Stimulated activated CD8-positive, alpha-beta memory T cell treated with anti-CD3 and anti-CD28 coated beads, Interleukin-4, amount 100 ng/mL, for 1 hour (primary cell): Measurements from ENCODE around the gene DUSP28.
"Not testable (repeated sequence)": the region's sequence is repeated elsewhere in the genome, so short reads cannot be mapped to it uniquely, and the experiment has no call there.

Experiments
- DNase-seq, 2 donors: peaks; one replicate each; pipeline ENCODE4 v3.0.0-alpha.2; 2020; ENCODE audit warnings: low read depth in 2 of 2, low spot score in 1 of 2

Gene DUSP28

DNA sequence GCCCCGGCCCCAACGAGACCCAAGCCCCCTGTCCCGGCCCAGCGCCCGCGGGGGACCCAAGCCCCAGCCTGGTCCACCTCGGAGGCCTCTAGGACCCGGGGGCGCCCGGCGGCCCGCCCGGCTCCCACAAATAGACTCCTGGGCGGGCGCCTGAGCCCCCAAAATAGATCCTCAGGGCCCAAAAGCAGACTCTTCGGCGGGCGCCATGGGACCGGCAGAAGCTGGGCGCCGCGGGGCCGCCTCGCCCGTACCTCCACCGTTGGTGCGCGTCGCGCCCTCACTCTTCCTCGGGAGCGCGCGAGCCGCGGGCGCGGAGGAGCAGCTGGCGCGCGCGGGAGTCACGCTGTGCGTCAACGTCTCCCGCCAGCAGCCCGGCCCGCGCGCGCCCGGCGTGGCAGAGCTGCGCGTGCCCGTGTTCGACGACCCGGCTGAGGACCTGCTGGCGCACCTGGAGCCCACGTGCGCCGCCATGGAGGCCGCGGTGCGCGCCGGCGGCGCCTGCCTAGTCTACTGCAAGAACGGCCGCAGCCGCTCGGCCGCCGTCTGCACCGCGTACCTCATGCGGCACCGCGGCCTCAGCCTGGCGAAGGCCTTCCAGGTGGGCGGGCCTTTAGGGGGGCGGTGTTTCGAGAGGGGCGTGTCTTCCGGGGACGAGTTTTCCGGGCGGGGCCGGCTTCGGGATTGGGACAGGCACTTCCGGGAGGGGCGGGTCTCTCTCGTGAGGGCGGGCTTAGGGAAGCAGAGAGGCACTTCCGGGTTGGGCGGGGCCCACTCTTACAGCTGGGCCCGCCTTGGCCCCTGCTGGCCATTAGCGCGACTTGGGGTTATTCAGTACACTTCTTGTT lies 545 bp downstream of the DUSP28 start:
- peak; percentile 99 to 100 for DNase-seq

DNA sequence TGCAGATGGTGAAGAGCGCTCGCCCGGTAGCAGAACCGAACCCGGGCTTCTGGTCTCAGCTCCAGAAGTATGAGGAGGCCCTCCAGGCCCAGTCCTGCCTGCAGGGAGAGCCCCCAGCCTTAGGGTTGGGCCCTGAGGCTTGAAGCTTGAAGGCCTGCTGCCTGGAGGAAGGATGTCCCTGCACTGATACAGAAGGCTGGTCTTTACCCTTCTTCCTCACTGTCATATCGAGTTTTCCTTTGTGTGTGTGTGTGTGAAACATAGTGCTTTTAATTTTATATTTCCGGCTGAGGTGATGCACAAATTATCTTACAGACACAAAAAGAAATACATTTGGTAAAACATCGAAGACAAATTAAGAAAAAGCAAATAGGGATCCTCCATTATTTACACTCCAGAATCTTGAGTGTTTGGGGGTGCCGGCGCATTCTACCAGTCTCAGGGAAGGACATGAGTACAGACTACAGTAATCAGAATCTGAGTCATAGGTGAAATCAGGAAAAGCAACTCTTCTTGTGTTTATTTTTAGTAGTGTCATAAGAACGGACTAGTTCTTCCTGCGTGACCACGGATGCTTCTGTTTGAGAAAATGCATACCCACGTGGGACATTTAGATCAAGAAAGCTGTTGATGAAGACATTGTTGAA lies 1.3 kb downstream of the DUSP28 start:
- no peak for DNase-seq

DNA sequence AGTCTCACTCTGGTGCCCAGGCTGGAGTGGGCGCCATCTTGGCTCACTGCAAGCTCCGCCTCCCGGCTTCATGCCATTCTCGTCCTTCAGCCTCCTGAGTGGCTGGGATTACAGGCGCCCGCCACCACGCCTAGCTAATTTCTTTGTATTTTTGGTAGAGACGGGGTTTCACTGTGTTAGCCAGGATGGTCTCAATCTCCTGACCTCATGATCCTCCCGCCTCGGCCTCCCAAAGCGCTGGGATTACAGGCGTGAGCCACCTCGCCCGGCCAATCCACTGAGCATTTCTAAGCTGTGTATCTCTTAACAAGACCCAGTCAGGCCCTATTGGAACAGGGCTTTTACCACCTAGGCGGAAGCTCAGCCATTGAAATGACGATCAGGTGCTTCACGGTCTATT lies 3.1 kb downstream of the DUSP28 start:
- not testable (repeated sequence) for DNase-seq

DNA sequence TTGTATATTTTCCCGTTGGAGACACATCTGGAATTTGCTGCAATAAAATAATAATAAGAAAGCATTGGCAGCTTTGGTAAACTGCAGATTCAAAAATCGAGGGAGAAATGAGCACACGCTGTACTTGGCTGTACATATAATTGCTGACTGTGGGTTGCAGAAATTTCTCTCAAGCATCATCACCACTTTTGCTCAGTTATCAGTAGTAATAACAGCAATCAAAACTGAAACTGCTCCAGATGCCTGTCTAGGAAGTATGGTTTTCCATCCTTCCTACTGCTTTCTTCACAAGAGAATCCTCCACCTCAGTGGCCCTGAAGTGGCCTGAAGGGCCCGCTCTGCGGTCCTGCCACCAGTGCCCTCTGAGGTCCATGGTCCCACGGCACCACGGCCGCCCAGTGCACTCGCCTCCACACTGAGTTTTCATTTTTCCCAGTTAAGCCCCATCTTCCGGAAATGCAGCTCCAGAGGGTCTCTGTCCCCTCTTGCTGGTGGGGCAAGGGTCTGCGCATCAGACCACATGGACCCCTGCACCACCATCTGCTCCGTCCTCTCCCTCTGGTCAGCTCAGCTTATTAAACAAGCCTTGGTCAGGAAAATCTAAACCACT lies 3.9 kb downstream of the DUSP28 start:
- DNase-seq = no peak

DNA sequence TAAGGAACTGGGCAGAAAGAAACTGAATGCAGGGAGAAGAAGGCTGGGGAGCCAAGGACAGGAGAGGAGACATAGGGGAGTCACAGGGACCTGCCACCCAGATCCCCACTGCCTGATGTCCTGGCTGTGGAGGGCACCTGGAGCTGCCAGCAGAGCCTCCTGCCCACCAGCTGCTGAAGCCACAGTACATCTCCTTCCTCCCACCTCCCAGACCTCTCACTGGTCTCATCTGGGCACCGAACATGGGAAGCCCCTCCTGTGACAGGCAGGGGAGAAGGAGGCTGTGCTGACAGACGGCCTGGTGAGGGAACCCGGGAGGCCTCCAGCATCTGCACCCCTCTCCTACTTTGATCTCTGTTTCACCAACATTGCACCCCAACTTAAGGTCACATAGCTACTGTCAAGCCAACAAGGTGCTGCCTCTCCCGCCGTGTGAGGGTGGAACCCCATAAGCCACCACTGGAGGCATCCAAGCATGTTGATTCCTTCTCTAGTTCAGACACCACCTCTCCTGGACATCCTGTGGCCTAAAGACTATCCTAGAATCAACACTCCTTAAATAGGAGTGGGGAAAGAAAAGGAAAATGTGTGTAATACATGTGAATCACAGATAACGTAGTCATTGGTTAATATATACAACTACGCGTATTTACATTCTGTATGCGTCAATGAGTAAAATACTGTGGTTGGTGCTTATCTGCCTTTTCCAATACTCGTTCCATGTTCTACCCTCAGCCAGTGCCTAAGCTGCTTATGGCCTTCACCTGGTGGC lies 4.6 kb downstream of the DUSP28 start:
- DNase-seq = no peak

DNA sequence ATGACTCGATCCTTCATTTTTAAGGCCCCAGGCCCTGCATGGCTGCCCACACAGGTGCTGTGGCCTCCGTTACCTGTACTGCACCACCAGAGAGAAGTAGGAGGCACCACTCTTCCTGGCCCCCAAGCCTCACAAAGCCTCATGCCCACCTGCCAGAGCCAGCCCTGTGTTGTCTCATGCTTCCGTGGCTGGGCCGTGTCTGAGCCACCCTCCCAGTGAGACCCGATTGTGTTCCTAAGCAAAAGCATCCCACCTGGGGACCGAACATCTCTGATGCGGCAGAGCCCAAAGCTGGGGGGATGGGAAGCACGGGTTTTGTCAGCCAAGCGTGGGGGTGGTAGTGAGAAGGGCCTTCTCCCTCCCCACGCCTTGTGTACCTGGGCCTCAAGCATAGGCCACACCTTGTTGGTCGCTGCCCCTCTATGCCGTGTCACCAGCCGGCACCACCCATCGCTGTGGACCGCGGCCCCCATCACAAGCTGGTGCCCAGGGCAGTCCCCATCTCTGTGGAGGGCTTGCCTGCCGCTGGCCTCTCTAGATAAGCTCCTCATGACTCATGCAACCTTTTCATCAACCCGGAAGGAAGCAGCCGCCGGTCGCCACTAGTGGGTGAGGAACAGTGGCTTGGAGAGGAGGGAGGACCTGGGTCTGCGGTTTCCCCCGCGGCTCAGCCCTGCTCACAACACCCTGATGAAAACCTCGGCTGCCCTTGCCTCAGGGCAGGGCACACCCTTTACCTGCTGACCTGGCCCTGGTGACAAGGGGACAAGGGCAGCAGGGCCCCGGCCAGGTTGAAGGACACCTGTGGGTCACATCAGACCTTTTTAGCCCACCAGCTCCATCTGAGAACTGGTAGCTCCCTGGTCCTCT lies 5.4 kb downstream of the DUSP28 start:
- DNase-seq = peak; percentile 83 to 86

DNA sequence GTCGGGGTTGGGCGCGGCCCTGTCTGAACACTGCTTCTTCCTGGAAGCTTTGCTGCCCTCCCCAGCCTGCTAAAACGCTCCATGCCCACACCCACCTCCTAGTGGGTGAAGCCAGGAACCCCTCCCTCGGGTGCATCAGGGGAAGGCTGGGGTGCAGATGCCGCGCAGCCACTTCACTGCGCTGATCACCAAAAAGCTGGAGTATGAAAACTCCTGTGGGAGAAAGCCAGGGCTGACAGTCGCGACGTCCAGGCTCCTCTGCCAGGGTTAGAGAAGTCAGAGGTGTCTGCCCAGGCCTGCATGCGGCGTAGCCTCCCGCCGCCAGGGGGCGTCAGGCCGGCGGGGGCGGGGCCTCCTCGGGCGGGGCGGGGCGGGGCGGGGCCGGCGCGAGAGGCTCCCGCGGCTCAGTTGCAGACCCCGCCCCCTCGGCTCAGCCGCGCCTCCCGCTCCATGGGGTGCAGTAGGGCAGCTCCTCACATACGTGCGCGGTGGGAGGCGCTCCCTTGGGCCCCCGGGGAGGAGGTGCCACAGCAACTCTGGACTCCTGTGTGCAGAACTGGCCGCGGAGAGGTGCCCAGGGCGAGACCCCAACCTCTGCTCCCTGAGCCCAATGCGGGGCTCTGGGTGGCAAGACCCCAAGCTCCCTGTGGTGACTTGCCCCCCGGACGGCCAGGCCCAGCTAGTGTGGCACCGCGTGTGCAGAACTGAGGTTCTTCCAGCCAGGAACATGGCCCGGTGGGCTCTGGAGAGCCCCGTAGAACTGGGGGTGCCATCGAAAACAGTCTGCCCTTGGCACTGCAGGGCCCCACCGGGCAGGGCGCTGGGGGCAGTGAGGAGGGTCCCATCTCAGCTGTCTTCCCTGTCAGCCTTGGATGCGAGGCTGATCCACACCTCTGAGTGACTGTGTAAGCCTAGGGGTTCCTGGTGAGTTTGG lies 6.3 kb downstream of the DUSP28 start:
- peak; percentile 87 to 89 for DNase-seq

DNA sequence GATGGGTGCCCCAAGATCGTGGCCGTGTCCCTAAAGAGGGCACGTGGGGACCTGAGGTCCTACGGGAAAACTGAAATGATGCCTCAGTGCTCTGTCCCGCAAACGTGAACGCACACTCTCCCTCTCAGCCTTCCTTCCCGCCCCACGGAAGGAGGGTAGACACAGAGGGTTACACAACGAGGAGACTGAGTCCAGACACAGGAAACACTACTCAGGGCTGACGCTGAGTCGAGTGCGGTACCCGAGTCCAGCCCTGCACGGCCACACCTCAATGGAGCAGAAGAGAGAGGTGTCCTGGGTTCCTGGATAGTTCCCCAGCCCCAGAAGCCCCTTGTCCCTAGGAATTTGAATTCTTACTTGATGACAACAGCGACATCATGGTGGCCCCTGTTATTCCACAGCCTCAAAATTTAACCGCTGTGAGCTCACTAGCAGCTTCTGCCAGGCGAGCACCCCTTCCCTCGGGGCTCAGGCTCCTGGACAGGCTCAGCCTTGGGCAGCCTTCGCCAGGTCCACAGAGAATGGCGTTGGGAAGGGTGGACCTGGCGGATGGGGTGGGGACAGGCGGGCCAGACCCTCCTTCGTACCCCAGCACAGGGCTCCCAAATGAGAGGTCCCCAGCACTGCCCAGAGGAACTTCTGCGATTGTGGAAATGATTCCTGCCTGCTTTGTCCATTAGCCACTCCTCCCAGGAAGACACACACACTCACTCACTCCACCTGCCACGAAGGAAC lies 7.1 kb downstream of the DUSP28 start:
- no peak for DNase-seq

DNA sequence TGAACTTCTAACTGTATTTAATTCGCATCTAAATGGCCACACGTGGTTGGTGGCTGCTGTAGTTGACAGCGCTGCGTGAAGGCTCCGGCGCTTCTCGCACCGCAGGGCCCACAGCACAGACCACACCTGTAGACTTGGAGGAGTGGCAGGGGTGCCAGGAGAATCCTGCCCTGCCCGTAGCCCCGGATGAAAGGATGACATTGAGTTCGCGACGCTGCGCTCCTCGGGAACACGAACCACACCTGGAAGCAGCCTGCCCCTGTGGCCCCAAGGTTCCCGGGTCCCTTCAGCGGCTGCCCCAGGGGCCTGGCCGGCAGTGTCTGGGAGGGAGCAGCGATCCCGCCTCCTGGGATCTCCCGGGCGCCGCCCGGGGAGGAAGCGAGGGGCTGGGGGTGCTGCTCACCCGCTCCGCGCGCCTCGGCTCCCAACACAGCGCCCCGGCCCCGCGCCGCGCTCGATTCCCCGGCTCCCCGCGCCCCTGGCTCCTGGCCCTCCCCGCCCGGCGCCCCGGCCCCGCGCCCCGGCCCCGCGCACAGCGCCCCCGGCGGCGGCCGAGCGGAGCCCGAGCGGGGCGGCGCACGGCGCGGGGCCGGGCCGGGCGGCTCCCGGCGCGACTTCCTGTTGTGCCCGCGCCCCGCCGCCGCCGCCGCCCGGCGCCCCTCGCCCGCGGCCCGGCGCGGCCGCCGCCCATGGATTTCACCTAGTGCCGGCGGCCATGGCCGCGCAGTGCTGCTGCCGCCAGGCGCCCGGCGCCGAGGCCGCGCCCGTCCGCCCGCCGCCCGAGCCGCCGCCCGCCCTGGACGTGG lies 7.9 kb downstream of the DUSP28 start, which contains the start of gene RNPEPL1:
RNPEPL1 (plus strand) TSS at position 613 of the 806 bp plus-strand sequence; CDS start at position 716, 103 bp downstream.
- DNase-seq = no peak

DNA sequence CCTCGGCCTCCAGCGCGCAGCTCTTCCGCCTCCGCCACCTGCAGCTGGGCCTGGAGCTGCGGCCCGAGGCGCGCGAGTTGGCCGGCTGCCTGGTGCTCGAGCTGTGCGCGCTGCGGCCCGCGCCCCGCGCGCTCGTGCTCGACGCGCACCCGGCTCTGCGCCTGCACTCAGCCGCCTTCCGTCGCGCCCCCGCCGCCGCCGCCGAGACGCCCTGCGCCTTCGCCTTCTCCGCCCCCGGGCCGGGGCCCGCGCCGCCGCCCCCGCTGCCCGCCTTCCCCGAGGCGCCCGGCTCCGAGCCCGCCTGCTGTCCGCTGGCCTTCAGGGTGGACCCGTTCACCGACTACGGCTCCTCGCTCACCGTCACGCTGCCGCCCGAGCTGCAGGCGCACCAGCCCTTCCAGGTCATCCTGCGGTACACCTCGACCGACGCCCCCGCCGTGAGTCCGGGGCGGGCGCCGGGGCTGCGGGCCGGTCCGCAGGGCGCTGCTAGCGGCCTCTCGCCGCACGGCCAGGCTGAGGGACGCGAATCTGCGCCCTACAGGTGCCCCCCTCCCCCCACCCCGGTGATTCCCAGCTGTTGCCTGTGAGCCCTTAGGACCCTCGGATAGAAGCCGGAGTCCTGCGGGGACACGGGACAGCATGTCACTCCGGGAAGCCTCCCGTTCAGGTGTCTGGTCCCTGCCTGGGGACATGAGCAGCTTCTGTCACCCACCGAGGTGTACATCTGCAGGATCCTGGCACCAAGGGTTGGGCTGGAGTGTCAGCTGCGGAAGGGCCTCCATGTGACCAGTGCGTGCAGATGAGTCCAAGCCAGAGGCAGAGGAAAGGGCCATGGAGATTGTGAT lies 8.7 kb downstream of the DUSP28 start:
- DNase-seq = no peak

DNA sequence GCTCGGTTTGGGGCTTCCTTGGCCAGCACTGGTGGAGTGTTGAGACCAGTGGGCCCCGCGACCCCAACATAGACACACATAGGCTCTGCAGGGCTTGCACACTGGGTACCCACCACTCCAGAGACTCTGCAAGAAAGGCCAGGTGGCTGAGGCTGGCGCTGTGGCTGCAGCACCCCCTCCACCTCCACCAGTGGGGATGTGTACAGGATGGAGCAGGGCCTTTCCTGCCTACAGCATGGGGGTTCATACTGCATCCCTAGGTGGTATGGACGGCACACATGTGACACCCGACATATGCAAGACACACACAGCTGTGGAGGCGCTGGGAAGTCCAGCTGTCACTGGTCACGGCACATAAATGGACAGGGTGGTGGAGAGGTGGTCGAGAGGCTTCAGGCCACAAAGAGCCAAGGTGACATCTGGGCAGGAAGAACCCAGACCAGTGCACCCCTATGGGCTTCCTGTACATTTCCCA lies 9.4 kb downstream of the DUSP28 start:
- no peak for DNase-seq

DNA sequence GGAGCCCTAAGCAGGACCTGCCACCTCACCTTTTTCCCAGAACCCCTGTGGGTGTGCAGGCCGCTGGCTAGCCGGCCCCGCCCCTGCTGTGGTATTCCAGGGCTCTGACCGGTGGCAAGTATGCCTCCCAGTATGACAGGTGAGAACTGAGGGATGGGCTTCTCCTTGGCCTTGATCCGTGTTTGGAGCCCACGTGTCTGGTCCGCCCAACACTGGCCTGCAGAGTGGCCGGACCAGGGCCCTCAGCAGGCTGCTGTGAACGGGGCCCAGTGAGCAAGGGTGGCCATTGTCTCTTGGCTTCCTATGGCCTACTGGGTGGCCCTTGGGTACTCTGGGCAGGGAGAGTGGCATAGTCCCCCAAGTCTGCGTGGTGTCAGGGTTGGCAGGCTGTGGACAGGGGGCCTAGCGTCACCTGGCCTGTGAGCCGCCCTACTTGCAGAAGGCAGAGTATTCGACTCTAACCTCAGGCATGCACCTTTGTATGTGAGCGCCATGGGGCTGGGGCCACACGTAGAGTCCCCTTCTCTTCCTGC lies 9.9 kb downstream of the DUSP28 start:
- DNase-seq = no peak

DNA sequence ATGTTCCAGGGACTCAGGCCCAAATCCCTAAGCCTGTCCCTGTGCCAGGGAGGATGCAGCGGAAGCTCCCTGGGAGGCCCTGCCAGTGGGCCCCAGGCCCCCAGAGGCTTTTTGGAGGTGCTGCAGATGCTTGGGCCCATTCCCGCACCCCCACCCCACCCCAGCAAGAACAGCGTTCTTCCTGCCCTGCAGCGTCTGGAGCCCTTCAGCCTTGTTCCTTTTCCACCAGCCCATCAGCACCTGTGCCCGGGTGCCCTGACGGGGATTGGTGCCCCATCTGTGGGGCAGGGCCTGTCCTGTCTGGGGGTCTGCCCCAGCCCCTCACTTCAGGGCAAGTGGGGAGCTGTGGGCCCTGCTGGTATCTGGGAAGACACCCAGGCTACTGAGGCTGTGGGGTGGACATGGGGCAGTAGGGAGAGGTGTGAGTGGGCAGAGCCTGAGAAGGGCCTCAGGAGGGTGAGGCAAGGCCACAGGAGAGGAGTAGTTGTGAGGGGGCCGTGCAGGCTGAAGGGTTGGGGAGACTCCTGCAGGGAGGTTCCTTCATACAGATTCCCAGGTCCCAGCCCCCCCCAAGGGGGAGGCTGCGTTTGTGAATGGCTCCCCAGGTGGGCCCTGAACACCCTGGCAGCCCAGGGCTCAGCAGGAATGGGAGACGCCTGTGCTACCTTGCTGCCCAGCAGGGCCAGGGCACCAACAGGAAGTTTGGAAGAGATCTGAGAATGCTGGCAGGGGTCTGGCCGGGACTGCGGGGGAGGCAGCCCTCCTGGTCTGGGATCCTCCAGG lies 10.6 kb downstream of the DUSP28 start:
- no peak for DNase-seq

DNA sequence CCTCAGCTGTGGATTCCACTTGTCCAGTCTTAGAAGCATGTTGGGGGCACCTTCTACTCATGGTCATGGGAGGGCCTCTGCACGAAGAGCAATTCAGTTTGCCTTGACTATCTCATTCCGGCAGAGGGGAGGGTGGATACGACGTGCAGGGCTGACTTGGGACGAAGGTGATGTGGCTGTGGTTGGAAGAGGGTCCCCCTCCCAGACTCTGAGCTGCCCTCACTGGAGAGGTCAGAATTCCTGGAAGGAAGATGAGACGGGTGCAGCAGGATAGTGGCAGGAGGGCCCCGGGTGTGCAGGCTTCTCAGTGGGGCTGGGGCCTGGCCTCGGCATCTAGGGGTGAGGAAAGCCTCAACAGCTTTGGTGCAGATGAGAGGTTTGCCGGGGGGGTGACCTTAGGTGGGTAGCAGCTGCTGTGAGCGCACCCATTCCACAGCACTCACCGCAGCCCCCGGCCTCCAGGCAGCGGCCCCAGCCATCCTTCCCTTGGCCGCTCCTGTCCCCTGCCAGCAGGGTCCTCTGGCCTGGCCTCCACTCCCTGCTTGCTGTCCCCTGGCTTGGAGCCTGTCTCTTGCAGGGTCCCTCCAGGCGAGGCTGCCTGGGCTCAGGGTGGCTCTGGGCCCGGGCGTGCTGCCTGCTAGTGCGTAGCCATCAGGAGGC lies 11.3 kb downstream of the DUSP28 start:
- no peak for DNase-seq
